Activated CD4-positive, alpha-beta T cell treated with anti-CD3 and anti-CD28 coated beads, Interleukin-2, amount 50 U/mL, for 24 hours (primary cell): ENCODE data around the gene NUDT16L1.

Experiments used
- DNase-seq, 2 donors: peaks; one replicate each; pipeline ENCODE4 v3.0.0-alpha.2; 2020; ENCODE audit warnings: low read depth in 1 of 2, low spot score in 1 of 2

Gene NUDT16L1

DNA sequence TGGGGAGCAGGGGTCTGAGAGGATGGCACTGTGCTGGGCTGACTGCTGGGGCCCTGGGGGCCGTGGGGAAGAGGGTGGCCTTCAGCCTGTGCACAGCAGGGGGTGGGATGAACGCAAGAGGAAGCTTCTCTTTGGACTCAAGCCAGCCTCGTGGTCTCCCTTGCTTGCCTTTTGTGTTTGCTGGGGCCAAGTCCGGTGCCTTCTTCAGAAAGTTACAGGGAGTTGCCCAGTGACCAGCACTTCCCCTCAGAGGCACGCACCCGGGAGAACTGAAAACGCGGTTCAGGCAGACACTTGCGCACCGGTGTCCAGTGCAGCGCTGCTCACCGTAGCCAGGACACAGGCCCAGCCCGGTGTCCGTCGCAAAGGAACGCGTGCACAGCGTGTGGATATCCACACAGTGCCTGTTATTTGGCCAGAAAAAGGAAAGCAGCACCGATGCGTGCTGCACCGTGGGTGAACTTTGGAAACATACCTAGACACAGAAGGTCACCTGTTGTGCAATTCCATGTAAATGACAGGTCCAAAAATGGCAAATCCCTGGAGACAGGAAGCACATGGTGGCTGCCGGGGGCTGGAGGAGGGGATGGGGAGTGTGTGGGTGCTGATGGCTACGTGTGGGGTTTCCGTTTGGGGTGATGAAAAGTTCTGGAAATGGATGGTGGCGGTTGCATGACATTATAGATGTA lies 29.4 kb upstream of the NUDT16L1 start:
- DNase-seq, result no peak

GRCh38 chr16:4664538-4665418 lies 28.6 kb upstream of the NUDT16L1 start:
- no peak for DNase-seq

DNA sequence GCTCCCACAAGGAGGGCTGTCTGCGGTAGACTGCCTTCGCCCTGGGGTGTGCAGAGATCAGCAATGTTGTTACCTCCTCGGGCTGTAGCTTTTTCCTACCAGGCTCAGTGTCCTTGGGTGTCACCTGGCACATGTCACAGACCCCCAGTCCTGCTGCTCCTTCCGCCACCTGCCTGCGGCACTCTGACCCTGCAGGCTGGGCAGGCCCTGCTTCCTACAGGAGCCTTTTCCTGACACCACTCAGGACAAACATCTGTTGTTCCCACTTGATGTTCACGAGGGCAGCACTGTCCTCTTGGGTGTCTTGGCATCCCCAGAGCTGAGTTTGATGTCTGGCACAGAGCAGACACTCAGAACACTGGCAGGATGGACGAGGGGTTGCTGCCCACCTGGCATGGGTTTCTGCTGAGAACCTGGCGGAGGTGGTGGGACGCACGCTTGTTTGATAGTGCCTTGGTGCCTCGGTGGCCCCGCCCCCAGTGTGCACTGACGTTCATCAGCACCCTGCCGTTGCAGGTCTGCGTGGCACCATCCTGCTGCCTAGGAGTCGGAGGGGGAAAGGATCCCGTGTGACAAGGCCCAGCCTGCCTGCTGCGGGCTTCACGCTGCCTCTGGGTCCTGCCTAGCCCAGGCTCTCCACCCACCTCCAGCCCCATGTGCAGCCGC lies 26.7 kb upstream of the NUDT16L1 start:
- DNase-seq, result no peak

DNA sequence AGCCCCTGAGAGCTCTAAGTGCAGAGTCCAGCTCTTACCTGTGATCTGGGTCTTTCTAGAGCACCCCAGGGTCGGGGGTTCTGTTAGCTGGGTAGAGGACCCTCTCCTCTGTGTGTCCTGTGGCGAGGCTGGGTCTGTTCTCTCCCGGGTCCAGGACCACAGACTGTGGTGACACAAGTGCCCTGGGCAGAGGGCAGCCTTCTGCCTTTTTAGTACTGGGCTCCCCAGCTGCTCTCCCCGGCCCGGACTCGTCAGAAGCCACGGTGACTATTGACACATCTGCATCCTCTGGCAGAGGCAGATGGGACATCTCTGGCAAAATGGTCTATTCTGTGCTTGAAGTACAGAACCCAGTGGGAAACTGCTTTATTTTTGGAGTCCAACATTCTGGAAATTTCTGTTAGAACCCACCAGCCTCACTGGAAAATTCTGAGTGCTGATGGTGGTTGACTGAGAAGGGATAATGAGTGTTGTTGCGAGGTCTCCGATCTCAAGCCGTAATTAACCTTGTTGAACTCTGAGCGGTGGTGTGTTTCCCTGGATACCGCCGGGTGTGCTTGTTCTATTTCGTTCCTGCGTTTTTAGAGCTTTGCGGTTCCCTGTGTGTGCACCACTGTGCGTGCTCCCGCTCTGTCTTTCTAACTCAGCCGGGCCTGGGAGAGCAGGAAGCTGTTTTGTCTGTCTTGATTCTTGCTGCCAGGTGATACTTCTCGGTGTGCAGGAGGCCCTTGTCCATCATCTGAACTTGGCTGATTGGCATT lies 26.0 kb upstream of the NUDT16L1 start:
- no peak for DNase-seq

GRCh38 chr16:4668313-4668960 lies 24.9 kb upstream of the NUDT16L1 start:
- no peak for DNase-seq

DNA sequence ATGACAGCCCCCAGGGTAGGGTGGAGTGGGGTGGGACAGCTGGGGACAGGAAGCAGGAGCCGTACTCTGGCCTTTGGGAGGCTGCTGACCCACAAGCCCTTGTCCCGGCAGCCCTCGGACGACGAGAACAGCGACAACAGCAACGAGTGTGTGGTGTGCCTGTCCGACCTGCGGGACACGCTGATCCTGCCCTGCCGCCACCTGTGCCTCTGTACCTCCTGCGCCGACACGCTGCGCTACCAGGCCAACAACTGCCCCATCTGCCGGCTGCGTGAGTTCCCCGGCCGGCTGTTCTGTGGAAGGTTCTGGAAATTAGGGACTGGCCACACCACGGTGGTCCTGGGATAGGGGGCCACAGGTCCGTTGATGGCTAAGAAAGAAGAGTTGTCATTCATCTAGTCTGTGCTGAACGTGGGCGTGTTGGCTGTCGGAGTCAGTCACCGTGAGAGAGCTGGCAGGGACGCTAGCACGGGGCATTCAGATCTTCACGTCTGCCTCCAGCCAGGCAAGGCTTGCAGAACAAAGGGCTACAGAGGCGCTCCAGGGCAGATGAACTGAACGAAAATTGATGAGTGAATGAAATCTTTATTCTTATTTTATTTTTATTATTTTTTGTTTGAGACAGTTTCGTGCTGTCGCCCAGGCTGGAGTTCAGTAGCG lies 19.8 kb upstream of the NUDT16L1 start:
- DNase-seq, result no peak

- DNase-seq, result no peak
These were observed 18.3 kb upstream of the NUDT16L1 start for GRCh38 chr16:4674926-4675530.

GRCh38 chr16:4675864-4676786 lies 17.2 kb upstream of the NUDT16L1 start:
- no peak for DNase-seq

- DNase-seq, result no peak
These were observed 16.5 kb upstream of the NUDT16L1 start for GRCh38 chr16:4676831-4677230.

- no peak for DNase-seq
These were observed 16.0 kb upstream of the NUDT16L1 start for GRCh38 chr16:4677390-4677789.

- no peak for DNase-seq
These were observed 15.4 kb upstream of the NUDT16L1 start for GRCh38 chr16:4677994-4678393.

DNA sequence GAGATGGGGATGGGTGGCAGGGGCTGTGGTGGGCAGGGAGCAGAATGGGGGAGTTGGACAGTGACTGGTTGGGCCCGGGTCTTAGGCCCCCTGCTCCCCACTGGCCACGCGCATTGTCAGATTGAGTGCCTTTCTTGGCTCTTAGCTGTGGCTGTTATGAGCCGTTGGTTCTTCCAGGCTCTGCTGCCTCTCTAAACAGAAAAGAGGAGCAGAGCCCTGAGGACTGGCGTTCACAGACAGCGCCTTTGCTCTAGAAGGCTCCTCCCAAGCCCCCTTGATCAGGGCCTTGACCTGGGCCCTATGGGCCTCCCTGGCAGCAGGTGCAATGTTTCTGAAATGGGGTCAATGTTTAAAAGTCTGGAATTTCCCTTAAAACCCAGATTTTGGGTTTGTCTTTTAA lies 14.8 kb upstream of the NUDT16L1 start:
- DNase-seq, result no peak

- no peak for DNase-seq
These were observed 14.1 kb upstream of the NUDT16L1 start for GRCh38 chr16:4679156-4679849.

- DNase-seq, result no peak
These were observed 13.3 kb upstream of the NUDT16L1 start for GRCh38 chr16:4679850-4680636.

- no peak for DNase-seq
These were observed 12.5 kb upstream of the NUDT16L1 start for GRCh38 chr16:4680673-4681470.

GRCh38 chr16:4681471-4682083 lies 11.8 kb upstream of the NUDT16L1 start:
- DNase-seq, result no peak
